ENCODE results near the gene ANKRD27. TPM values are rescaled to one million over a fixed set of nuclear protein-coding genes. Genes with fewer than 3 reads are reported as not detected.

ANKRD27 gene
- 10 to 100 TPM; 22.8 to 28.2 (median 26.9) TPM for total RNA-seq

GRCh38 chr19:32674931-32675719 lies at the start of gene ANKRD27:
Gene ANKRD27, minus strand, starts transcription at chr19:32675180. Its CDS starts 16,165 bp downstream, at chr19:32659015.
- no peak for TF ChIP-seq CTCF (IDR thresholded peaks at IDR 0.05; ENCODE audit: low read depth)

- no peak for TF ChIP-seq CTCF (IDR thresholded peaks at IDR 0.05; ENCODE audit: low read depth)
These were observed 45.9 kb upstream of the ANKRD27 start for GRCh38 chr19:32720936-32721250.

- TF ChIP-seq CTCF (IDR thresholded peaks at IDR 0.05; ENCODE audit: low read depth), result no peak
These were observed 45.4 kb upstream of the ANKRD27 start for GRCh38 chr19:32720216-32720935.

DNA sequence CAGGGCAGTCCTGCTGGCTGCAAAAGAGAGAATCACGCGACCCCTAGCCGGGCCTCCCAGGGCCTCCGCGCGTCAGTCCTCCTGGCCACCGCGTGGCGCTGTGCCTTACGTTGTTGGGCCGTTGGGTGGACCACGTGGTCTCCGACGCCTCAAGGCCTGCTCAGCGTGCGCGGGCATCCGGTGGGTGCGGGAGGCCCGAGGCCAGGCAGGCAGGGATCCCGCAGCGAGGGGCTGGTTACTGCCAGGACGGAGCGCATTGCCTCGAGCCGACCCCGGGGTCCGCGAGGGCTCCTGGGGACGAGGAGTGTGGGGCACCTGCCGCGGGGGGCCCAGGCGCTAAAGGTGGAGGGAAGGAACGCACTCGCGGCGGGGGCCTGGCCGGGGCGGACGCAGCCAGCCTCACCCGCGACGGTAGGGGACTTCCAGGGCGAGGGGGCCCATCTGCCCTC lies 44.7 kb upstream of the ANKRD27 start, which contains the start of gene TDRD12:
Gene TDRD12, plus strand, starts transcription at position 157 of the 449 bp plus-strand sequence. CDS start 306 bp downstream, outside the sequence.
- TF ChIP-seq CTCF (IDR thresholded peaks at IDR 0.05; ENCODE audit: low read depth), result no peak

DNA sequence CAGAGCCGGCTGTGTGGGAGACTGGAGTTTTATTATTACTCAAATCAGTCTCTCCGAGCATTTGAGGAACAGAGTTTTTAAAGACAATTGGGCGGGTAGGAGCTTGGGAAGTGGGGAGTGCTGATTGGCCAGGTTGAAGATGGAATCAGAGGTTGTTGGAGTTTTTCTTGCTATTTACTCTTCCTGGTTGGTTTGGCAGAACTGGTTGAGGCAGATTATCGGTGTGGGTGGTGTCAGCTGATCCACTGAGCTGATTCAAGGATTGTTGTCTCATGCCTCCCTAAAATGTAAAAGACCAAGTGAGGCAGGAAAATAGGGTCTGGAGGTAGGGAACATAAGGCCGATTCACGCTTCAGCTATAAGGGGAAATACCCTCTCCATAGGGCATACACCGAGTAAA lies 43.3 kb upstream of the ANKRD27 start:
- no peak for TF ChIP-seq CTCF (IDR thresholded peaks at IDR 0.05; ENCODE audit: low read depth)

- TF ChIP-seq CTCF (IDR thresholded peaks at IDR 0.05; ENCODE audit: low read depth), result no peak
These were observed 42.5 kb upstream of the ANKRD27 start for GRCh38 chr19:32717496-32717895.

DNA sequence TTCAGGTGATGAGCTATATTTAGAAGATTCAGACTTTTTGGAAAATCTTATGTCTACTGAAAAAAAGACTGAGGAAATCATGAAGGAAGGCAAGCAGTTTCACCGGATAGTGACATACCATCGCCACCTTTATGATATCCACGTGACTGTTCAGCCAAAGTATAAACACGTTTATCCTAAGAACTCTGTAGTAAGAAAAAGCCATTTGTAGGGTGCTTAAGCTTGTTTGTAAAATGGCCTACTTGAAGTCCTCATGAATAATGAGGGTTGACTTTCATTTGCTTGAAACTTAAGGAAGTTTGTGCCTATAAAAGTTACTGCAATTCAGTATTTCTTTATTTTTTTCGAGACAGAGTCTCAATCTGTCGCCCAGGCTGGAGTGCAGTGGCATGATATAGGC lies 36.8 kb upstream of the ANKRD27 start:
- TF ChIP-seq CTCF (IDR thresholded peaks at IDR 0.05; ENCODE audit: low read depth), result no peak
